K562 (cell line): ENCODE results near the gene AQP1. TPM values are rescaled to one million over a fixed set of nuclear protein-coding genes. Genes with fewer than 3 reads are reported as not detected.

Experiments used
- ATAC-seq: fragments of 200-7000 bp; cut with Tn5 transposase; 3 replicates; pipeline ENCODE4 v1.9.1; 2020; ENCODE audit warnings: moderate library complexity
- BruUV-seq: library from RNA; stranded (reverse); fragments of 400-500 nt; replicated peaks from 2 replicates; lab custom pipeline; 2021; lab: Mats Ljungman, UMichigan
- CTCF ChIA-PET: fragments of 300-600 bp; formaldehyde crosslinking; extraction: SDS; loops from one replicate; lab custom pipeline; 2021; ENCODE audit warnings: low intra/inter-chr PET ratio; lab: Yijun Ruan, JAX
- POLR2A ChIA-PET: fragments of 300-600, 350-650 bp; sonication (Branson Sonifier 250); formaldehyde crosslinking; extraction: SDS; loops from one replicate; lab custom pipeline; 2021; ENCODE audit warnings: antibody characterized with exemption, inconsistent platforms; lab: Yijun Ruan, JAX
- DNase-seq, 4 experiments: peaks; one replicate each; pipeline versions ENCODE4 v3.0.0 to v3.0.0-alpha.2; 2011 to 2018; ENCODE audit warnings: low spot score in 3 of 4, mixed read lengths in 3 of 4; ENCODE audit errors: extremely low read depth in 1 of 4
- FAIRE-seq: peaks from 2 replicates; lab custom pipeline; 2011; peaks lifted over from hg19 to GRCh38; lab: Jason Lieb, UNC
- H2AFZ ChIP-seq: 2 replicates; pipeline ENCODE4 v1.6.0; 2011; ENCODE audit warnings: low read depth, low read length, control low read depth, inconsistent platforms
- H3K27ac ChIP-seq: fragments of 200-600 bp; 3 replicates; pipeline ENCODE4 v1.8.0; 2011; ENCODE audit warnings: low read depth, mild to moderate bottlenecking, control low read depth, inconsistent platforms, low read length, moderate library complexity, mixed read lengths; ENCODE audit errors: extremely low read depth
- H3K27me3 ChIP-seq, 2 experiments: fragments of 300-600 bp in 1 of 2; 2 replicates in 1 of 2; 3 replicates in 1 of 2; pipeline versions ENCODE4 v1.6.0 to v1.8.0; 2011; ENCODE audit warnings: inconsistent platforms in 2 of 2, low read length in 2 of 2, mild to moderate bottlenecking in 1 of 2, mixed read lengths in 1 of 2, moderate library complexity in 1 of 2; ENCODE audit not compliant: control insufficient read depth in 2 of 2, insufficient read depth in 2 of 2
- H3K36me3 ChIP-seq: fragments of 300-600 bp; 3 replicates; pipeline ENCODE4 v1.8.0; 2011; ENCODE audit warnings: mild to moderate bottlenecking, low read length, inconsistent platforms; ENCODE audit not compliant: control insufficient read depth, insufficient read depth
- H3K4me1 ChIP-seq, 2 experiments: fragments of 200-600 bp in 1 of 2; replicated peaks in 1 of 2; 2 replicates in 1 of 2; 3 replicates in 1 of 2; pipeline versions ENCODE4 v1.5.1 to v1.8.0; 2011; ENCODE audit warnings: inconsistent platforms in 2 of 2, low read length in 2 of 2, mild to moderate bottlenecking in 1 of 2, mixed read lengths in 1 of 2, moderate library complexity in 1 of 2; ENCODE audit not compliant: control insufficient read depth in 2 of 2, insufficient read depth in 2 of 2
- H3K4me2 ChIP-seq: 2 replicates; pipeline ENCODE4 v1.6.1; 2011; ENCODE audit warnings: low read length, control low read depth, inconsistent platforms, mixed read lengths; ENCODE audit not compliant: insufficient read depth
- H3K4me3 ChIP-seq: fragments of 200-600 bp; sonication (generic), shearing (Covaris generic); 2 replicates; pipeline ENCODE4 v1.5.1; 2016; ENCODE audit warnings: control low read depth, inconsistent platforms
- H3K79me2 ChIP-seq: fragments of 200-600 bp; 3 replicates; pipeline ENCODE4 v1.8.0; 2011; ENCODE audit warnings: low read length, inconsistent platforms; ENCODE audit not compliant: control insufficient read depth, insufficient read depth
- H3K9ac ChIP-seq, 2 experiments: 2 replicates each; pipeline versions ENCODE4 v1.6.0 to v1.6.1; 2011; ENCODE audit warnings: low read depth in 2 of 2, low read length in 2 of 2, control low read depth in 1 of 2, inconsistent platforms in 1 of 2, mild to moderate bottlenecking in 1 of 2, mixed read lengths in 1 of 2; ENCODE audit not compliant: insufficient read depth in 1 of 2
- H3K9me1 ChIP-seq: one replicate; pipeline ENCODE4 v1.6.0; 2011; ENCODE audit warnings: inconsistent platforms, mild to moderate bottlenecking, low read length, moderate library complexity; ENCODE audit not compliant: control insufficient read depth, insufficient read depth
- H3K9me3 ChIP-seq: replicated peaks from 2 replicates; pipeline ENCODE4 v1.5.1; 2011; ENCODE audit warnings: low read depth, low read length, inconsistent platforms; ENCODE audit not compliant: control insufficient read depth, insufficient read depth
- H4K20me1 ChIP-seq: replicated peaks from 2 replicates; pipeline ENCODE4 v1.6.1; 2011; ENCODE audit warnings: low read length, inconsistent platforms, mixed read lengths; ENCODE audit not compliant: control insufficient read depth, insufficient read depth
- FOXK1 ChIP-seq: sonication (generic); formaldehyde crosslinking; IDR thresholded peaks from 2 replicates; pipeline ENCODE4 v1.8.0; 2022; ENCODE audit warnings: missing genetic modification reagents, mild to moderate bottlenecking, borderline replicate concordance
- GABPA ChIP-seq: fragments of 200-800 bp; sonication (Bioruptor generic); conservative IDR thresholded peaks from 2 replicates; pipeline ENCODE4 v1.6.1; 2016; ENCODE audit warnings: low read depth, missing genetic modification characterization, missing compliant biosample characterization
- HDAC8 ChIP-seq: fragments of 450-650 bp; IDR thresholded peaks from 2 replicates; pipeline ENCODE4 v1.6.1; 2016; ENCODE audit warnings: mild to moderate bottlenecking, missing genetic modification characterization, moderate library complexity, missing compliant biosample characterization
- KHSRP ChIP-seq: fragments of 450-650 bp; IDR thresholded peaks from 2 replicates; pipeline ENCODE4 v1.6.1; 2017
- MEF2D ChIP-seq: conservative IDR thresholded peaks from 2 replicates; pipeline ENCODE4 v1.6.1; 2016; ENCODE audit warnings: low read depth, missing genetic modification characterization, missing compliant biosample characterization
- NFRKB ChIP-seq: fragments of 450-650 bp; IDR thresholded peaks from 2 replicates; pipeline ENCODE4 v1.6.1; 2016; ENCODE audit warnings: low read depth
- POLR3G ChIP-seq: IDR thresholded peaks from 2 replicates; pipeline ENCODE4 v1.6.1; 2011; ENCODE audit not compliant: insufficient read length, insufficient replicate concordance; ENCODE audit errors: extremely low read depth
- RBBP5 ChIP-seq: fragments of 200-600 bp; sonication (generic); IDR thresholded peaks from 2 replicates; pipeline ENCODE4 v1.6.1; 2012; ENCODE audit warnings: borderline replicate concordance, mild to moderate bottlenecking, low read length, control low read depth, inconsistent platforms; ENCODE audit not compliant: insufficient read depth, poor library complexity, severe bottlenecking
- RBM34 ChIP-seq: fragments of 200-400 bp; formaldehyde crosslinking; IDR thresholded peaks from 2 replicates; pipeline ENCODE4 v1.6.1; 2018; ENCODE audit warnings: low read length, borderline replicate concordance; ENCODE audit not compliant: insufficient read depth
- SMAD4 ChIP-seq: fragments of 250-450 bp; sonication (Bioruptor Pico); conservative IDR thresholded peaks from 2 replicates; pipeline ENCODE4 v1.8.0; 2021; ENCODE audit warnings: inconsistent platforms, mild to moderate bottlenecking, moderate library complexity
- SRSF3 ChIP-seq: fragments of 200-400 bp; formaldehyde crosslinking; IDR thresholded peaks from 2 replicates; pipeline ENCODE4 v1.6.1; 2016; ENCODE audit warnings: mild to moderate bottlenecking, low read length, moderate library complexity; ENCODE audit not compliant: insufficient read depth
- TAL1 ChIP-seq: fragments of 450-650 bp; IDR thresholded peaks from 2 replicates; pipeline ENCODE4 v1.6.1; 2016; ENCODE audit warnings: mild to moderate bottlenecking
- ZNF212 ChIP-seq: fragments of 450-650 bp; formaldehyde crosslinking; IDR thresholded peaks from 2 replicates; pipeline ENCODE4 v1.4.0; 2020; ENCODE audit warnings: mild to moderate bottlenecking
- WGBS: fragments of 100-300 bp; shearing (Covaris generic); methylation state at CpG from one replicate; pipeline ENCODE4 v1.1.6; 2016; ENCODE audit warnings: low coverage, mixed read lengths; ENCODE audit not compliant: insufficient coverage; ENCODE audit errors: missing lambda C conversion rate; 5-methylcytosine and 5-hydroxymethylcytosine counted together
- in situ Hi-C: fragments of 300-500 bp; cut with MboI; formaldehyde crosslinking; loops from 4 replicates; pipeline ENCODE4 v1.15.0; 2018; ENCODE audit warnings: inconsistent platforms, mixed read lengths
- intact Hi-C: fragments of 100-400 bp; cut with micrococcal nuclease; formaldehyde crosslinking; loops from 2 replicates; pipeline ENCODE4 v1.14.2; 2022
- polyA plus RNA-seq, 8 experiments: library from polyadenylated mRNA; depleted of rRNA in 4 of 8; stranded (reverse) in 5 of 8; unstranded in 3 of 8; fragments of >200 nt; fragmentation: Nextera tagmentation in 2 of 8; fragmentation: Illumina TruSeq in 1 of 8; extraction: Ambion mirVana in 2 of 8; extraction: Trizol in 1 of 8; gene quantifications; 2 replicates each; pipeline versions ENCODE4 v1.2.1 to v1.2.3, GENCODE V29; 2011 to 2014; ENCODE audit warnings: inconsistent platforms in 1 of 8, missing spikeins in 1 of 8
- total RNA-seq, 7 experiments: library from RNA; depleted of rRNA in 6 of 7; stranded (reverse); fragments of >200 nt in 6 of 7; fragmentation: Illumina TruSeq in 2 of 7; extraction: Trizol in 2 of 7; gene quantifications; 2 replicates each; pipeline versions ENCODE4 v1.2.1 to v1.2.3, GENCODE V29; 2011 to 2021; ENCODE audit warnings: low replicate concordance in 1 of 7
- TF ChIP-seq, protein P1 (sequence below): sonication (generic); formaldehyde crosslinking; IDR thresholded peaks from 2 replicates; pipeline ENCODE4 v1.8.1; 2023; ENCODE audit warnings: mild to moderate bottlenecking, missing genetic modification reagents
- TF ChIP-seq, protein P2 (sequence below): fragments of 250-450 bp; sonication (Bioruptor Pico); IDR thresholded peaks from 2 replicates; pipeline ENCODE4 v1.5.0; 2021; ENCODE audit warnings: mild to moderate bottlenecking, borderline replicate concordance

The AQP1 gene
- total and polyA plus RNA-seq, 9 of the 15 experiments (the other 6 are each of a cell fraction or from before 2014, with no cell fraction given) = 0.18 to 12.6 (median 4.1) TPM

DNA sequence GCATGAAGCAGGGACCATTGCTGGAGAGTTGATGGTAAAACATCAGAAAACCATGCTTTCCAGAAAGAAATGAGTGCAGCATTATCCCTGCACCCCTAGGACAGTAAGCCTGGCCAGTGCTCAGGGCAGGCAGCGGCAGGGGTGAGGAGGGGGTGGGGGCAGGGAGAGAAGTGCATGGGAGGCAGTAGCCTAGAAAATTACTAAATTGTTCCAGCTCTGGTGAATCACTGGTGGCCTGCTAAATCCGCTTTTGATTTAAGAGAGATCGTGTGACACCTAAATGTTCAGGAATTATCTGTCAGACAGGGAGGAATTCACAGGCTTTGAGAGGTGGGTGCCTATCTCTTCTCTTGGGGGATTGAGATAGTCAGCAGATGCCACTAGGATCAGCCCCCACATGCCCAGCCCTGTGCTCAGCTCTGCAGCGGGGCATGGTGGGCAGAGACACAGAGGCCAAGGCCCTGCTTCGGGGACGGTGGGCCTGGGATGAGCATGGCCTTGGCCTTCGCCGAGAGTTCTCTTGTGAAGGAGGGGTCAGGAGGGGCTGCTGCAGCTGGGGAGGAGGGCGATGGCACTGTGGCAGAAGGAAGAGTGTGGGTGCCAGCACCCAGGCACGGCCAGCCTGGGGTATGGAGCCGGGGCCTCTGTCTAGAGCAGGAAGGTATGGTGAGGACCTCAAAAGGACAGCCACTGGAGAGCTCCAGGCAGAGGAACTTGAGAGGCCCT is 5.0 kb upstream of the AQP1 start (continued):
- TF ChIP-seq ZNF212 (CRISPR knock-in tag) = no peak

DNA sequence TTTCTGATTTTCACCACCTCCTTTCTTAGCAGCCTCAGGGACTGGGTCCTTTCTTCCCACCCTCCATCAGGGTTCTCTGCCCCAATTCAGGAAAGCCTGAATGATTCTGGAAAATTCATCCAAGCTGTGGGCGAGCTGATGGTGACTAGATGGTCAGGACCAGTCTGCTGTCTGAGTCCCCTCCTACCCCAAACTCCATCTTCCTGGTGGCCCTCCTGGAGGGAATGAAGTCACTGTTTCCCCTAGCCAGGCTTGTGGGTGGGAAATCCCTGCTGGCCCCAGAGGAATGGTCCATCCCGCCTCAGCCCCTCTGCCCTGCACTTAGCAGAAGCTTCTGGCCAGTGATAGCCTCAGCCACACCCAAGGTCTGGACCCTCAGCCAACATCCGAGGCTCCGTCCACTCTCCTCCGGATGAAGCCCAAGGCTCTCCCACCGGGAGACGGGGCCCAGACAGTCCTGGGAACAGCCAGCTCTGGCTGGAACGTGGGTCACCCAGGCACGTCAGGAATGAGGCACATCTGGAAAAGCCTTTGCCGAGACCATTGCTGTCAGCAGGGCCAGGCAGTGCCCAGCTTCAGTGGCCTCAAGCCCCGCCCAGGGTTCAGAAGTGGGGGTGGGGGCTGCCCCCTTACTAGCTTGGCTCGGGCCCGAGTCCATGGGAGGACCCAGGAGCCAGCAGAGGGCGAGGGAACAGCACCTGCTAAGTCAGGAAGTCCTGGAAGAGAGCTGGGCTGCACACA is 4.0 kb upstream of the AQP1 start:
- ATAC-seq (no peak), FAIRE-seq (no peak)
- H4K20me1 ChIP-seq = no peaks in the 10 kb centered on the region
- H3K79me2 ChIP-seq = no peaks in the 10 kb centered on the region
- no peaks in the 10 kb centered on the region for H3K9me1 ChIP-seq
- peak overlapping the region in 1 of 2 experiments; percentile 52; a peak in 1 of 4 replicates for H3K9ac ChIP-seq
- H3K36me3 ChIP-seq = no peaks in the 10 kb centered on the region
- intact Hi-C loops = no loop called here
- 68% methylated on average over 14 of the region's 14 CpGs for WGBS
- no peak overlapping the region for H2AFZ ChIP-seq
- BruUV-seq = no TSS peak
- peaks cover 16 to 84% of the 10 kb centered on the region in 2 experiments; a peak in 4 of 5 replicates for H3K4me1 ChIP-seq
- no peak overlapping the region for H3K4me3 ChIP-seq
- TF ChIP-seq, protein P1, sequence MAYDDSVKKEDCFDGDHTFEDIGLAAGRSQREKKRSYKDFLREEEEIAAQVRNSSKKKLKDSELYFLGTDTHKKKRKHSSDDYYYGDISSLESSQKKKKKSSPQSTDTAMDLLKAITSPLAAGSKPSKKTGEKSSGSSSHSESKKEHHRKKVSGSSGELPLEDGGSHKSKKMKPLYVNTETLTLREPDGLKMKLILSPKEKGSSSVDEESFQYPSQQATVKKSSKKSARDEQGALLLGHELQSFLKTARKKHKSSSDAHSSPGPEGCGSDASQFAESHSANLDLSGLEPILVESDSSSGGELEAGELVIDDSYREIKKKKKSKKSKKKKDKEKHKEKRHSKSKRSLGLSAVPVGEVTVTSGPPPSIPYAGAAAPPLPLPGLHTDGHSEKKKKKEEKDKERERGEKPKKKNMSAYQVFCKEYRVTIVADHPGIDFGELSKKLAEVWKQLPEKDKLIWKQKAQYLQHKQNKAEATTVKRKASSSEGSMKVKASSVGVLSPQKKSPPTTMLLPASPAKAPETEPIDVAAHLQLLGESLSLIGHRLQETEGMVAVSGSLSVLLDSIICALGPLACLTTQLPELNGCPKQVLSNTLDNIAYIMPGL (CRISPR knock-in tag) = no peak
- TF ChIP-seq HDAC8 (tag) (no peak), FOXK1 (CRISPR knock-in tag) (no peak), NFRKB (no peak), MEF2D (no peak), GABPA (tag) (no peak), POLR3G (no peak), SMAD4 (no peak), SRSF3 (no peak), RBM34 (no peak), KHSRP (no peak), TAL1 (no peak), RBBP5 (no peak)
- TF ChIP-seq, protein P2, sequence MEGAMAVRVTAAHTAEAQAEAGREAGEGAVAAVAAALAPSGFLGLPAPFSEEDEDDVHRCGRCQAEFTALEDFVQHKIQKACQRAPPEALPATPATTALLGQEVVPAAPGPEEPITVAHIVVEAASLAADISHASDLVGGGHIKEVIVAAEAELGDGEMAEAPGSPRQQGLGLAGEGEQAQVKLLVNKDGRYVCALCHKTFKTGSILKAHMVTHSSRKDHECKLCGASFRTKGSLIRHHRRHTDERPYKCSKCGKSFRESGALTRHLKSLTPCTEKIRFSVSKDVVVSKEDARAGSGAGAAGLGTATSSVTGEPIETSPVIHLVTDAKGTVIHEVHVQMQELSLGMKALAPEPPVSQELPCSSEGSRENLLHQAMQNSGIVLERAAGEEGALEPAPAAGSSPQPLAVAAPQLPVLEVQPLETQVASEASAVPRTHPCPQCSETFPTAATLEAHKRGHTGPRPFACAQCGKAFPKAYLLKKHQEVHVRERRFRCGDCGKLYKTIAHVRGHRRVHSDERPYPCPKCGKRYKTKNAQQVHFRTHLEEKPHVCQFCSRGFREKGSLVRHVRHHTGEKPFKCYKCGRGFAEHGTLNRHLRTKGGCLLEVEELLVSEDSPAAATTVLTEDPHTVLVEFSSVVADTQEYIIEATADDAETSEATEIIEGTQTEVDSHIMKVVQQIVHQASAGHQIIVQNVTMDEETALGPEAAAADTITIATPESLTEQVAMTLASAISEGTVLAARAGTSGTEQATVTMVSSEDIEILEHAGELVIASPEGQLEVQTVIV (CRISPR knock-in tag) = no peak
- TF ChIP-seq, all 486 proteins: peak for 0
- in situ Hi-C loops = no loop called here
- no peak overlapping the region for H3K4me2 ChIP-seq
- CTCF ChIA-PET = no interaction called here
- no peak for DNase-seq
- H3K9me3 ChIP-seq = no peaks in the 10 kb centered on the region
- H3K27me3 ChIP-seq = no peaks in the 10 kb centered on the region
- POLR2A ChIA-PET = no interaction called here
- H3K27ac ChIP-seq = no peak overlapping the region
